ENCODE results near the gene SARDH.

SARDH gene

DNA sequence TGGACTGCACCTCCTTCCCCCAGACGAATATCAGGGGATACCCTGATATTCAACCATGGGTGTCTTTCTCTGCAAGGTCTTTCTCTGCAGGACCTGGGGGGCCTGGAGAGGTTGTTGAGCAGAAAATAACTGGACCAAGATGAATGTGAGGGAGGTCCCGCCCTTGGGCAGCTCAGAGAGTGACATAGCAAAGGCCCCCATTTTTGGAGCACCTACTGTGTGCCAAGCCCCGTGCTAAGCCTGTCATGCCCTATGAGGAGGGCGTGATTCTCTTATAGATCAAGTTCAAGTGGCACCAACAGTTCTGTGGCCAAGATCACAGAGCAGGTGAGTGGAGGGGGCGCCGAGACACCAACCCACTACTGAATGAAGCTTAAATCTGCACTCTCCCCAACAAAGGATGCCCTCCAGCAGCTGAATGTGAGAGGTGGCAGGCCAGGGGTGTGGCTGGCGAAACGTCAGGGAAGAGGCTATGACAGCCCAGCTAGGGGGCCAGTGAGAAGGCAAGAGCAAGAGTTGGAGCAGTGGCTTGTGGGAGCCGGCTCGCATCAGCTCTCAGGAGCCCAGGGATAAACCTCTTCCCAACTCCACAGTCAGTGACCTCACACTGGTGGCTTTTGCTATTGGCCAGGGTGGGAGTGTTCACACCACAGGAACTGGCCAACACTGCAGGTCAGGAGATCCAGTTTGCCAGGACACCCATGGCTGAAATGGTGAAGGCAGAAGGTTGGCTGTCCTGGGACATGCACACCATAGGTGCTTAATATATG lies 5.3 kb downstream of the SARDH start:
- Histone ChIP-seq H3K9ac (no peak overlapping the region), H3K27ac (no peak overlapping the region), H3K79me2 (ENCODE audit: insufficient read depth, low read depth) (no peaks in the 10 kb centered on the region), H3K36me3 (ENCODE audit: insufficient read depth) (no peaks in the 10 kb centered on the region), H2AFZ (ENCODE audit: low read depth) (no peak overlapping the region), H3K4me2 (no peak overlapping the region), H4K20me1 (ENCODE audit: insufficient read depth) (no peaks in the 10 kb centered on the region), H3K4me3 (IDR thresholded peaks at IDR 0.05; ENCODE audit: insufficient read depth, low read depth, low read length) (no peak overlapping the region), H3K27me3 (ENCODE audit: insufficient read depth, low read depth) (peaks cover 59% of the 10 kb centered on the region), H3K4me1 (ENCODE audit: low read depth, poor library complexity, severe bottlenecking) (no peaks in the 10 kb centered on the region)
- TF ChIP-seq, protein P1, sequence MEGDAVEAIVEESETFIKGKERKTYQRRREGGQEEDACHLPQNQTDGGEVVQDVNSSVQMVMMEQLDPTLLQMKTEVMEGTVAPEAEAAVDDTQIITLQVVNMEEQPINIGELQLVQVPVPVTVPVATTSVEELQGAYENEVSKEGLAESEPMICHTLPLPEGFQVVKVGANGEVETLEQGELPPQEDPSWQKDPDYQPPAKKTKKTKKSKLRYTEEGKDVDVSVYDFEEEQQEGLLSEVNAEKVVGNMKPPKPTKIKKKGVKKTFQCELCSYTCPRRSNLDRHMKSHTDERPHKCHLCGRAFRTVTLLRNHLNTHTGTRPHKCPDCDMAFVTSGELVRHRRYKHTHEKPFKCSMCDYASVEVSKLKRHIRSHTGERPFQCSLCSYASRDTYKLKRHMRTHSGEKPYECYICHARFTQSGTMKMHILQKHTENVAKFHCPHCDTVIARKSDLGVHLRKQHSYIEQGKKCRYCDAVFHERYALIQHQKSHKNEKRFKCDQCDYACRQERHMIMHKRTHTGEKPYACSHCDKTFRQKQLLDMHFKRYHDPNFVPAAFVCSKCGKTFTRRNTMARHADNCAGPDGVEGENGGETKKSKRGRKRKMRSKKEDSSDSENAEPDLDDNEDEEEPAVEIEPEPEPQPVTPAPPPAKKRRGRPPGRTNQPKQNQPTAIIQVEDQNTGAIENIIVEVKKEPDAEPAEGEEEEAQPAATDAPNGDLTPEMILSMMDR (conservative IDR thresholded peaks at IDR 0.05; ENCODE audit: low read depth, low read length) = no peak

DNA sequence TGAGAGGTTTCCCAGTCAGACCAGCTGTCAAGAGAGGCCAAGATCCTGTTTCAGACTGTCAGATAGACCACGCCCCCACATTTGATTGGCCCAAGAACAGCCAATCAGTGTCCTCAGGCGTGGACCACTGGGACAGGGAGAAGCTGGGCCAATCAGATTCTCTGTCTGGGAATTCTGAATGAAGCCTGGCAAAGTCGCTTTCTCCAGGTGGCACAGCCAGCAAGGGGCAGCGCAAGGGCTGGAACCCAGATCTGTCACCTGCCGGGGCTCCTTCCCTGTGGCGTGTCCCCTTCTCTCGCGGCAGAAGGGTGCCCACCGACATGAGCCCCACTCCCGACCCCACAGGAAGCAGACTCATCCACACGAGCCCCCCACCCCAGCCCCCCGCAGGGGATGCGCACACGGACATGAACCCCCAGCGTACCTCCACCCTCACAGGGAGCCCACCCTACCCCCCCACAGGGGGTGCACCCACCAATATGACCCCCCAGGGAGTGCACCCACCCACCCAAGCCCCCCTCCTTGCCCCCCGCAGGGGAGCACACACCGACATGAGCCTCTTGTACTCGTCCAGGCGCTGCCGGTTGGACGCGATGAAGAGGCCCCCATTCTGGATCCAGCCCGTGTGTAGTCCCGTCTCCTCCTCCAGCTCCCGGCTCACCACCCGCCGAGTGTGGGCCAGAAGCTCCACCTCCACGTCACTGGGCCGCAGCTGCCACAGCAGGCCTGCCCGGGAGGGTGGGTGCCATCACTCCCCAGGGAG lies 6.1 kb downstream of the SARDH start:
- H4K20me1 ChIP-seq (ENCODE audit: insufficient read depth) = no peaks in the 10 kb centered on the region
- no peak overlapping the region for H2AFZ ChIP-seq (ENCODE audit: low read depth)
- no peak overlapping the region for H3K4me2 ChIP-seq
- H3K79me2 ChIP-seq (ENCODE audit: insufficient read depth, low read depth) = no peaks in the 10 kb centered on the region
- no peaks in the 10 kb centered on the region for H3K4me1 ChIP-seq (ENCODE audit: low read depth, poor library complexity, severe bottlenecking)
- no peak overlapping the region for H3K27ac ChIP-seq
- TF ChIP-seq, protein P1 (conservative IDR thresholded peaks at IDR 0.05; ENCODE audit: low read depth, low read length) = no peak
- H3K36me3 ChIP-seq (ENCODE audit: insufficient read depth) = no peaks in the 10 kb centered on the region
- no peak overlapping the region for H3K4me3 ChIP-seq (IDR thresholded peaks at IDR 0.05; ENCODE audit: insufficient read depth, low read depth, low read length)
- H3K27me3 ChIP-seq (ENCODE audit: insufficient read depth, low read depth) = peaks cover 52% of the 10 kb centered on the region
- no peak overlapping the region for H3K9ac ChIP-seq

DNA sequence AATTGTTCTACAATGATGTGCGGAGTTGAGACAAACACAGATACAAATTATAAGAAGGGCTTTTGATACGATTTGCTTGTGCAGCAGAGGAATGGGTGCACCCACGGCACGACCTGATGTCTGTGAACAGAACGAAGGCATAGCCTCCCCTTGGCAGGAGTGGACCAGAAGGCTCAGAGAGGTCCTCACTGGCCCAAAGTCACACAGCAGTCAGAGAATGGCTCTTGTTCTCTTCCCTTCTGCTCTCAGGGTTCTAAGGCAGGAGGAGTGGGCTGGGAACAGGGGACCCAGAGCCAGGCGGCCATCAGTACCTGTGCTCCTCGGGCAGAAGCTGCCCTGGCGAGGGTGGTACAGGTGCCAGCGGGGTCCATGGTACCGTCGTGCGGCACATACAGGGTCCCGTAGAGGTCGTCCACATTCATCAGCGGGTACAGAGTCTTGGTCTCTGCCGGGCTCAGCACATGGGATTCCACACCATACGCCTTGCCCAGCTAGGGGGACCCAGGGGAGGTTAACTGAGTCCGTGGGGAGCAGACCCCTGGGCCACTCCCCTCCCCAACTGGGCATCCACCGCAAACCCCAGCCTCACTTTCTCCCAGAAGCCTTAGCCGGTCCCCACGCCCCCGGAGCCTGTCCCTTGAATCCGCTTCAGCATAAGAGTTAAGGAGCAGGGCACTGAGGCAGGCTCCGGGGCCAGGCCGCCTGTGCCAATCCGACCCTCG lies 7.0 kb downstream of the SARDH start:
- no peaks in the 10 kb centered on the region for H4K20me1 ChIP-seq (ENCODE audit: insufficient read depth)
- no peaks in the 10 kb centered on the region for H3K36me3 ChIP-seq (ENCODE audit: insufficient read depth)
- H2AFZ ChIP-seq (ENCODE audit: low read depth) = no peak overlapping the region
- H3K4me3 ChIP-seq (IDR thresholded peaks at IDR 0.05; ENCODE audit: insufficient read depth, low read depth, low read length) = no peak overlapping the region
- no peak overlapping the region for H3K9ac ChIP-seq
- H3K4me2 ChIP-seq = no peak overlapping the region
- no peak overlapping the region for H3K27ac ChIP-seq
- TF ChIP-seq, protein P1 (conservative IDR thresholded peaks at IDR 0.05; ENCODE audit: low read depth, low read length) = no peak
- H3K27me3 ChIP-seq (ENCODE audit: insufficient read depth, low read depth) = peaks cover 54% of the 10 kb centered on the region
- no peaks in the 10 kb centered on the region for H3K4me1 ChIP-seq (ENCODE audit: low read depth, poor library complexity, severe bottlenecking)
- H3K79me2 ChIP-seq (ENCODE audit: insufficient read depth, low read depth) = no peaks in the 10 kb centered on the region

DNA sequence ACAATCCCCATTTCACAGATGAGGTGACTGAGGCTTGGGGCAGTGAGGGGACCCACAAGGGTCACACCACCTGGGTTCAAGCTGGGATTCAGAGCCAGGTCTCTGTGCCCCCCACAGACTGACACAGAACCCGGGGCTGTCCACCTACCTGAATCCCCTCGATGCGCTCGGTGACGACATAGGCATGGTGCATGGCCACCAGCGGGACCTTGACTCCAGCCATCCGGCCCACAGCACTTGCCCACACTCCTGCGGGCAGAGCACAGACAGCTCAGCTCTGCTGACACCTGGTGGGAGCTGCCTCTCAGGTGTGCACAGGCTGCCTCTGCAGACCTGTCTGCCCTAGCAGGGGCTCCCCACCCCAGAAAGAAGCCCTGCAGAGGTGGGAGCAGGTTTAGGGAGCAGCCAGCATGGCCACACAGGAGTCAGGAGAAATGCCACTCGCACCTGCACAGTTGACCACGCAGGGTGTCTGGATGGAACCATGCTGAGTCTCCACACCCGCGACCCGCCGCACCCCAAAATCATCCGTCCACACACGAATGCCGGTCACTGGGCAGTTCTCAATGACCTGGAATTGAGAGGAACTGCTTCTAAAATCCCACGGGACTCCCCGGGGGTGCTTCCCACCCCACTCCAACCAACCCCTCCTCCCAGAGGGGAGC lies 8.4 kb downstream of the SARDH start:
- peaks cover 57% of the 10 kb centered on the region for H3K27me3 ChIP-seq (ENCODE audit: insufficient read depth, low read depth)
- no peaks in the 10 kb centered on the region for H3K4me1 ChIP-seq (ENCODE audit: low read depth, poor library complexity, severe bottlenecking)
- no peaks in the 10 kb centered on the region for H3K79me2 ChIP-seq (ENCODE audit: insufficient read depth, low read depth)
- H4K20me1 ChIP-seq (ENCODE audit: insufficient read depth) = no peaks in the 10 kb centered on the region
- TF ChIP-seq, protein P1 (conservative IDR thresholded peaks at IDR 0.05; ENCODE audit: low read depth, low read length) = no peak
- H3K36me3 ChIP-seq (ENCODE audit: insufficient read depth) = no peaks in the 10 kb centered on the region
- no peak overlapping the region for H3K27ac ChIP-seq
- no peak overlapping the region for H3K9ac ChIP-seq
- no peak overlapping the region for H3K4me2 ChIP-seq
- H2AFZ ChIP-seq (ENCODE audit: low read depth) = no peak overlapping the region
- no peak overlapping the region for H3K4me3 ChIP-seq (IDR thresholded peaks at IDR 0.05; ENCODE audit: insufficient read depth, low read depth, low read length)

Data from KMS-11 (cell line).